Cardiac muscle cell (in vitro differentiated cells and primary cell): ENCODE data around the gene CBFA2T2. TPM values are rescaled to one million over a fixed set of nuclear protein-coding genes. Genes with fewer than 3 reads are reported as not detected.
A peak's percentile ranks its signal among the peaks of the same experiment; 100 is the strongest.
"Not testable (repeated sequence)": the region's sequence is repeated elsewhere in the genome, so short reads cannot be mapped to it uniquely, and the experiment has no call there.

Experiments
- DNase-seq, 2 donors: peaks; one replicate each; pipeline versions ENCODE4 v3.0.0 to v3.0.0-alpha.2; 2010 to 2017; ENCODE audit warnings: low read depth in 1 of 2, low spot score in 1 of 2
- H3K27ac ChIP-seq: fragments of 200-600 bp; sonication (generic); 2 replicates; pipeline ENCODE4 v1.5.1; 2016
- H3K27me3 ChIP-seq: fragments of 200-600 bp; sonication (generic); 2 replicates; pipeline ENCODE4 v1.6.0; 2016; ENCODE audit warnings: control low read depth
- H3K36me3 ChIP-seq: fragments of 200-600 bp; sonication (generic); 2 replicates; pipeline ENCODE4 v1.5.1; 2016; ENCODE audit warnings: control low read depth
- H3K4me1 ChIP-seq: fragments of 200-600 bp; sonication (generic); 2 replicates; pipeline ENCODE4 v1.8.1; 2017; ENCODE audit warnings: low read depth, mild to moderate bottlenecking, mixed run types
- H3K4me3 ChIP-seq: fragments of 200-600 bp; sonication (generic); 2 replicates; pipeline ENCODE4 v1.5.1; 2016; ENCODE audit warnings: mild to moderate bottlenecking
- H3K9me3 ChIP-seq: fragments of 200-600 bp; sonication (generic); 2 replicates; pipeline ENCODE4 v1.5.1; 2017; ENCODE audit warnings: low read depth, mild to moderate bottlenecking, control low read depth
- polyA plus RNA-seq: library from polyadenylated mRNA; unstranded; fragments of >200 nt; fragmentation: Nextera tagmentation; extraction: Ambion mirVana; gene quantifications from 2 replicates; pipeline ENCODE4 v1.2.1, GENCODE V29; 2016
- total RNA-seq: library from RNA; depleted of rRNA; stranded (reverse); fragments of >200 nt; gene quantifications from 2 replicates; pipeline ENCODE4 v1.2.3, GENCODE V29; 2016
- TF ChIP-seq, protein P1 (sequence below): IDR thresholded peaks from 2 replicates; pipeline ENCODE4 v1.5.1; 2012; ENCODE audit warnings: low read depth, mild to moderate bottlenecking, low read length

CBFA2T2 gene
- total and polyA plus RNA-seq, 2 experiments from 2014 or later: 36.7 to 53.1 TPM

DNA sequence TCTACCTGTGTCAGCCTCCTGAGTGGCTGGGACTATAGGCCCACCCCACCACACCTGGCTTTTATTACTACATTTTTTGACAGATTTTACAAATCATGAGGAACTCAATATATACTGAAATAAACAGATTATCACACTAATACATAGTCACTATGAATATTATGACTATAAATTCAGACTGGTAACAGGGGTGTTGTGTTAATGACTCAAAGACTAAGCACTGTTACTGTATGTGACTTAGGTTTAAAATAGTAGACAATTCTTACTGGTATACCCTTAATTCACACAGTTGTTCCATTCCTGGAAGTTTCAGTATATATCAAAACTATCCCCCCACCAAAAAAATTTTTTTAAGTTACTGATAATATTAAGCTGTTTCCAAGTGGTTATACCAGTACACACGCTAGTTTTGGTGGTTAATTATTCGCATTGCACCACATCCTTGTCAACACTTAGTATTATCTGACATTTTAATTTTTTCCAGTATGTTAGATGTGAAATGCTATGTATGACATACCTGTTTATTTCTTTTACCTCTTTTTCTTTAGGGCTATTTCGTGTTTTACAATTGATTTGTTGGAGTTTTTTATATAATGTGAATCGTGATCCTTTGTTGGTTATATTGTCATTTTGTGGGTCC is 137.8 kb downstream of the CBFA2T2 start:
- Histone ChIP-seq H3K36me3 (peaks cover 70% of the 10 kb centered on the region), H3K4me3 (no peak overlapping the region), H3K9me3 (no peaks in the 10 kb centered on the region), H3K4me1 (no peaks in the 10 kb centered on the region), H3K27me3 (no peaks in the 10 kb centered on the region), H3K27ac (no peak overlapping the region)
- TF ChIP-seq, protein P1, sequence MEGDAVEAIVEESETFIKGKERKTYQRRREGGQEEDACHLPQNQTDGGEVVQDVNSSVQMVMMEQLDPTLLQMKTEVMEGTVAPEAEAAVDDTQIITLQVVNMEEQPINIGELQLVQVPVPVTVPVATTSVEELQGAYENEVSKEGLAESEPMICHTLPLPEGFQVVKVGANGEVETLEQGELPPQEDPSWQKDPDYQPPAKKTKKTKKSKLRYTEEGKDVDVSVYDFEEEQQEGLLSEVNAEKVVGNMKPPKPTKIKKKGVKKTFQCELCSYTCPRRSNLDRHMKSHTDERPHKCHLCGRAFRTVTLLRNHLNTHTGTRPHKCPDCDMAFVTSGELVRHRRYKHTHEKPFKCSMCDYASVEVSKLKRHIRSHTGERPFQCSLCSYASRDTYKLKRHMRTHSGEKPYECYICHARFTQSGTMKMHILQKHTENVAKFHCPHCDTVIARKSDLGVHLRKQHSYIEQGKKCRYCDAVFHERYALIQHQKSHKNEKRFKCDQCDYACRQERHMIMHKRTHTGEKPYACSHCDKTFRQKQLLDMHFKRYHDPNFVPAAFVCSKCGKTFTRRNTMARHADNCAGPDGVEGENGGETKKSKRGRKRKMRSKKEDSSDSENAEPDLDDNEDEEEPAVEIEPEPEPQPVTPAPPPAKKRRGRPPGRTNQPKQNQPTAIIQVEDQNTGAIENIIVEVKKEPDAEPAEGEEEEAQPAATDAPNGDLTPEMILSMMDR: no peak
- no peak for DNase-seq

DNA sequence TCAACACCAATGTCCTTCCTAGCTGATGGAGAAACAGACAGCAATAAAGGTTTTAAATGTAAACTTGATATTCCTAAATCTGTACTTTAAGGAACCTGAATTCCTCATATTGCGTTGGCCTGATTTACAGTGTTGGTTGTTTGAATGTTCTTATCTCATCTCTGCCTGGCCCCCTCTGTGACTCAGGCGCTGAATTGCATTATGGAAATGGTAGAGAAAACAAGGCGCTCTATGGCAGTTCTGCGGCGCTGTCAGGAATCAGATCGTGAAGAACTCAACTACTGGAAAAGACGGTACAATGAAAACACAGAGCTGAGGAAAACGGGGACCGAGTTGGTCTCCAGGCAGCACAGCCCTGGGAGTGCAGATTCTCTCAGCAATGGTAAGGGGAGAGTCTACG is 139.6 kb downstream of the CBFA2T2 start:
- TF ChIP-seq, protein P1: no peak
- Histone ChIP-seq H3K4me3 (no peak overlapping the region), H3K27me3 (no peaks in the 10 kb centered on the region), H3K4me1 (no peaks in the 10 kb centered on the region), H3K27ac (peak overlapping the region; percentile 51), H3K36me3 (peaks cover 66% of the 10 kb centered on the region), H3K9me3 (no peaks in the 10 kb centered on the region)
- DNase-seq: no peak

DNA sequence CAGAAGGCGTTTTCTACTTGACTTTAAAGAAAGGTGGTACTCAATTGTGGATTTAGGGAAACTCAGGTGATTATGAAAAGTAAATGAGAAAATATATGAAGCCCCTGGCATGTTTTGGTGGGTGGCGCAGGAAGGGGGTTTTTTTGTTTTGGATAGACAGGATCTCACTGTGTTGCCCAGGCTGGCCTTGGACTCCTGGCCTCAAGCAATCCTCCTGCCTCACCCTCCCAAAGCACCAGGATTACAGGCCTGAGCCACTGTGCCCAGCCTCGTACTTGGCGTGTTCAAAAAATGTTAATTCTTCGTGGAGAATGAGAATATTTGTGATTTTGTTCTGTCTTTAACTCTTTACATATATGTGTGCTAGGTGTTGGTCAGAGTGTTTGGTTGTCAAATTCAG is 140.1 kb downstream of the CBFA2T2 start:
- Histone ChIP-seq H3K27ac (peak overlapping the region; percentile 51), H3K4me3 (no peak overlapping the region), H3K4me1 (no peaks in the 10 kb centered on the region), H3K9me3 (no peaks in the 10 kb centered on the region), H3K36me3 (peaks cover 62% of the 10 kb centered on the region), H3K27me3 (no peaks in the 10 kb centered on the region)
- no peak for DNase-seq
- TF ChIP-seq, protein P1: no peak

DNA sequence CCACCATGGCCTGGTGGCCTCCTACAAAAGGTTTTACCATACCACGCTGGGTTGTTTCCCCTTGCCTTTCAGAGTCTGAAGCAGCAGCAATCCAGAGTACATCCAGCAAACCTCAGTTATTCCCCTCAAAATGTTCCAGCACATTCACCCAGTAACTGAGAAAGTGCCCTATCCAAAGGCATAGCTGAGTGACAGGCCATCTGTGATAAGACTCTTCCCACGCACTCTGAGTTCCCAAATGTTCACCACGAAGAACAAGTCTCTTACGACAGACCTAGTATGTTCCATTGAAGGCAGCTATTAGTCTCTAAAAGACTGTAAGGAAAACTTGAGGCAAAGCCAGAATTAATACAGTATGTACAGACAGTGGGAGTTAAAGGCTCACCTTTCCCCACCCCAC is 140.6 kb downstream of the CBFA2T2 start:
- TF ChIP-seq, protein P1: no peak
- DNase-seq: peak in 1 of 2 donors; percentile 87
- Histone ChIP-seq H3K27me3 (no peaks in the 10 kb centered on the region), H3K27ac (peak overlapping the region; percentile 51), H3K4me1 (peaks cover 3% of the 10 kb centered on the region), H3K9me3 (no peaks in the 10 kb centered on the region), H3K36me3 (peaks cover 56% of the 10 kb centered on the region), H3K4me3 (no peak overlapping the region)

DNA sequence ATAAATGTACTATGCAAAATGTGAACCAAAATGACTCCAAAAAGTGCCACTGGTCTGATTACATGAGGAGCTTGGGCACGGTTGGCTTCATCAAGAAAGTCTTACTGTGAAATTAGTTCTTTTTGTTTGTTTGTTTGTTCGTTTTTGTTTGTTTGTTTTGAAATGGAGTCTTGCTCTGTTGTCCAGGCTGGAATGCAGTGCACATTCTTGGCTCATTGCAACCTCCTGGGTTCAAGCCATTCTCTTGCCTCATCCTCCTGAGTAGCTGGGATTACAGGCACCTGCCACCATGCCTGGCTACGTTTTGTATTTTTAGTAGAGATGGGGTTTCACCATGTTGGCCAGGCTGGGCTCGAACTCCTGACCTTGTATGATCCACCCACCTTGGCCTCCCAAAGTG is 142.0 kb downstream of the CBFA2T2 start:
- not testable (repeated sequence) for H3K27ac ChIP-seq, H3K27me3 ChIP-seq, DNase-seq, H3K9me3 ChIP-seq, H3K4me3 ChIP-seq
- H3K36me3 ChIP-seq: peaks cover 48% of the 10 kb centered on the region
- peaks cover 13% of the 10 kb centered on the region for H3K4me1 ChIP-seq

DNA sequence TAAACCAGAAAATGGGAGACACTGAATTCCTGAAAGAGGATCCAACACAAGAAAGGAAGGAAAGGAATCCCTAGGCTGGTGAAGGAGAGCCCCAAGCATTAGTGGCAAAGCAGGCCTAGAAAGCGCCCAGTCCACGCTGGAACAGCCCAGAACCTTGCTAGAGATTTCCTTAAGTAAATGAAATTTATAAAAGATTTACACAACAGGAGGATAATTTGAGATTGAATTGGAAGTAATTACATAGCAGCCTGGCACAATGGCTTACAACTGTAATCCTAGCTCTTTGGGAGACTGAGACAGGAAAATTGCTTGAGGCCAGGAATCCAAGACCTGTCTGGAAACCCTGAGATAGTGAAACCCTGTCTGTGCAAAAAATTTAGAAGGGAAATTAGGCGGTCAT is 145.4 kb downstream of the CBFA2T2 start:
- Histone ChIP-seq H3K36me3 (peaks cover 42% of the 10 kb centered on the region), H3K27me3 (no peaks in the 10 kb centered on the region), H3K4me3 (no peak overlapping the region), H3K9me3 (no peaks in the 10 kb centered on the region), H3K4me1 (peaks cover 13% of the 10 kb centered on the region), H3K27ac (peak overlapping the region; percentile 16)
- DNase-seq: no peak
- TF ChIP-seq, protein P1: no peak
